ENCODE data around the gene GFPT2. TPM values are rescaled to one million over a fixed set of nuclear protein-coding genes. Genes with fewer than 3 reads are reported as not detected.

The GFPT2 gene
- total RNA-seq, 2 experiments from 2014 or later: not detected

DNA sequence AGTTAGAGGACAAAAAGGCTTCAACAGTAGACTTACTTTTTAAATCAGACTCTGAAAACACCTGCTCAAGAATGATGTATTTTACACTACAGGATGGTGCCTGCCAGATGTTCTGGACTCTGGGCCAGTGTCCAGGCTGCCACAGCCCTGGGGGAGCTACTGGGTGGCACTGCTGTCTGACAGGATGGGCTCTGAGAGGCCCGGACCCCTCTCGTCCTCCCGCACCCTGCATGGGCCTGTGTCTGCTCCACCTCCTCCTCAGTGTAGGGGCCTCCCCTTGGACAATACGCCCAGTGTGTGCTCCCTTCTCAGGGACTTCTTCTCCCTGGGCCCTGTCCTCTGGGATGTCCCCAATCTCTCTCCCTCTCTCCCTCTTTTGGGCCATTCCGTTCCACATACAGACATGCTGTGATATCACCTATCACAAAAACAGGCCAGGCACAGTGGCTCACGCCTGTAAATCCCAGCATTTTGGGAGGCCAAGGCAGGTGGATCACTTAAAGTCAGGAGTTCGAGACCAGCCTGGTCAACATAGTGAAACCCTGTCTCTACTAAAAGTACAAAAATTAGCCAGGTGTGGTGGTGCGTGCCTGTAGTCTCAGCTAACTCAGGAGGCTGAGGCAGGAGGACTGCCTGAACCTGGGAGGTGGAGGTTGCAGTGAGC, 23.4 kb downstream of the GFPT2 start:
- Histone ChIP-seq H3K36me3 (ENCODE audit: insufficient read depth, low read length) (no peaks in the 10 kb centered on the region), H3K79me2 (ENCODE audit: insufficient read depth, low read depth, low read length) (no peaks in the 10 kb centered on the region), H3K9me2 (ENCODE audit: insufficient read depth, low read length) (no peaks in the 10 kb centered on the region), H3K27ac (ENCODE audit: low read depth, low read length, poor library complexity, severe bottlenecking) (no peak overlapping the region), H3K4me3 (ENCODE audit: low read depth, low read length, poor library complexity, severe bottlenecking) (no peak overlapping the region), H2AFZ (ENCODE audit: low read length) (no peak overlapping the region), H3K4me2 (ENCODE audit: low read length) (no peak overlapping the region), H4K20me1 (ENCODE audit: insufficient read depth, low read length) (no peaks in the 10 kb centered on the region), H3K9me3 (ENCODE audit: low read length) (no peaks in the 10 kb centered on the region), H3K4me1 (ENCODE audit: insufficient read depth, low read length, poor library complexity, severe bottlenecking) (no peaks in the 10 kb centered on the region)
- POLR2A ChIA-PET: interaction anchor here (0.6 kb wide), 1 partner anchor 151 kb away, joined by 5 read pairs; no protein-coding TSS in a partner anchor
- CTCF ChIA-PET (ENCODE audit: unreplicated experiment): interaction anchor here (1.3 kb wide), 1 partner anchor 8 kb away, joined by 3 read pairs; no protein-coding TSS in a partner anchor
- intact Hi-C loops (cut with micrococcal nuclease; ENCODE audit: unreplicated experiment): no loop called here
- TF ChIP-seq, protein P1, sequence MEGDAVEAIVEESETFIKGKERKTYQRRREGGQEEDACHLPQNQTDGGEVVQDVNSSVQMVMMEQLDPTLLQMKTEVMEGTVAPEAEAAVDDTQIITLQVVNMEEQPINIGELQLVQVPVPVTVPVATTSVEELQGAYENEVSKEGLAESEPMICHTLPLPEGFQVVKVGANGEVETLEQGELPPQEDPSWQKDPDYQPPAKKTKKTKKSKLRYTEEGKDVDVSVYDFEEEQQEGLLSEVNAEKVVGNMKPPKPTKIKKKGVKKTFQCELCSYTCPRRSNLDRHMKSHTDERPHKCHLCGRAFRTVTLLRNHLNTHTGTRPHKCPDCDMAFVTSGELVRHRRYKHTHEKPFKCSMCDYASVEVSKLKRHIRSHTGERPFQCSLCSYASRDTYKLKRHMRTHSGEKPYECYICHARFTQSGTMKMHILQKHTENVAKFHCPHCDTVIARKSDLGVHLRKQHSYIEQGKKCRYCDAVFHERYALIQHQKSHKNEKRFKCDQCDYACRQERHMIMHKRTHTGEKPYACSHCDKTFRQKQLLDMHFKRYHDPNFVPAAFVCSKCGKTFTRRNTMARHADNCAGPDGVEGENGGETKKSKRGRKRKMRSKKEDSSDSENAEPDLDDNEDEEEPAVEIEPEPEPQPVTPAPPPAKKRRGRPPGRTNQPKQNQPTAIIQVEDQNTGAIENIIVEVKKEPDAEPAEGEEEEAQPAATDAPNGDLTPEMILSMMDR (conservative IDR thresholded peaks at IDR 0.05; ENCODE audit: low read length): no peak
- no peak for TF ChIP-seq EZH2phosphoT487 (IDR thresholded peaks at IDR 0.05; ENCODE audit: borderline replicate concordance, low read depth, low read length)
- no TSS peak for BruUV-seq (replicated peaks)
- no peak for DNase-seq (ENCODE audit: low spot score)

DNA sequence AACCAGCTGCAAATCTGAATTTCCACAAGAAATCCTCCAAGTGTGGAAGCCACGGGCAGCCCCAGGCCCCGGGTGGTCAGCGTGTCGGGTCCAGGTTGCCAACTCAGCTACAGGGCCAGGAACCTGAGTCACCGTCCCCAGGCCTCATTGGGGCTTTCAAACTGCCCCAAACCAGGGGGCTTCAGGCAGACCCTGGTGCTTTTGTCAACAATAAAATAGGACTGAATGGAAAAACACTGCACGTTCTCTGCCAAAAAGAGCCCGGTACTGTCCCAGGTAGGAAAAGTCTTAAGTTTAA, 24.0 kb downstream of the GFPT2 start:
- H3K36me3 ChIP-seq (ENCODE audit: insufficient read depth, low read length): no peaks in the 10 kb centered on the region
- H4K20me1 ChIP-seq (ENCODE audit: insufficient read depth, low read length): no peaks in the 10 kb centered on the region
- TF ChIP-seq, protein P1 (conservative IDR thresholded peaks at IDR 0.05; ENCODE audit: low read length): no peak
- TF ChIP-seq EZH2phosphoT487 (IDR thresholded peaks at IDR 0.05; ENCODE audit: borderline replicate concordance, low read depth, low read length): no peak
- no peak for DNase-seq (ENCODE audit: low spot score)
- H3K79me2 ChIP-seq (ENCODE audit: insufficient read depth, low read depth, low read length): no peaks in the 10 kb centered on the region
- no peaks in the 10 kb centered on the region for H3K9me3 ChIP-seq (ENCODE audit: low read length)
- no peak overlapping the region for H3K4me3 ChIP-seq (ENCODE audit: low read depth, low read length, poor library complexity, severe bottlenecking)
- no peak overlapping the region for H2AFZ ChIP-seq (ENCODE audit: low read length)
- BruUV-seq (replicated peaks): no TSS peak
- no peaks in the 10 kb centered on the region for H3K4me1 ChIP-seq (ENCODE audit: insufficient read depth, low read length, poor library complexity, severe bottlenecking)
- POLR2A ChIA-PET: interaction anchor here (0.6 to 0.9 kb wide), 2 partner anchors 15 to 151 kb away, joined by 3 to 5 read pairs; no protein-coding TSS in a partner anchor
- H3K4me2 ChIP-seq (ENCODE audit: low read length): no peak overlapping the region
- CTCF ChIA-PET (ENCODE audit: unreplicated experiment): interaction anchor here (1.0 to 1.3 kb wide), 3 partner anchors 9 to 30 kb away, joined by 3 to 4 read pairs (median 3); no protein-coding TSS in a partner anchor
- intact Hi-C loops (cut with micrococcal nuclease; ENCODE audit: unreplicated experiment): no loop called here
- H3K27ac ChIP-seq (ENCODE audit: low read depth, low read length, poor library complexity, severe bottlenecking): no peak overlapping the region
- H3K9me2 ChIP-seq (ENCODE audit: insufficient read depth, low read length): no peaks in the 10 kb centered on the region
